BLaER1 treated with 17β-estradiol and CSF1 and Interleukin-3, amounts not matched to agents 10 nM and 100 nM (cell line): ENCODE results near the gene IFNB1.

ENCODE experiments used
- H3K27ac ChIP-seq, 11 experiments: shearing (Covaris generic); formaldehyde crosslinking; 2 replicates each; pipeline ENCODE4 v1.8.1; 2022
- H3K27me3 ChIP-seq, 11 experiments: shearing (Covaris generic); formaldehyde crosslinking; 2 replicates each; pipeline ENCODE4 v1.8.1; 2022
- H3K36me3 ChIP-seq, 11 experiments: shearing (Covaris generic); formaldehyde crosslinking; 2 replicates each; pipeline ENCODE4 v1.8.1; 2022
- H3K4me1 ChIP-seq, 10 experiments: shearing (Covaris generic); formaldehyde crosslinking; 2 replicates each; pipeline ENCODE4 v1.8.1; 2022
- H3K4me2 ChIP-seq, 11 experiments: shearing (Covaris generic); formaldehyde crosslinking; 2 replicates each; pipeline ENCODE4 v1.8.1; 2022
- H3K4me3 ChIP-seq, 10 experiments: shearing (Covaris generic); formaldehyde crosslinking; 2 replicates each; pipeline ENCODE4 v1.8.1; 2022
- H3K9ac ChIP-seq, 11 experiments: shearing (Covaris generic); formaldehyde crosslinking; 2 replicates each; pipeline ENCODE4 v1.8.1; 2022
- H3K9me3 ChIP-seq, 11 experiments: shearing (Covaris generic); formaldehyde crosslinking; replicated peaks in 1 of 11; 2 replicates each; pipeline ENCODE4 v1.8.1; 2022
- H4K20me1 ChIP-seq, 11 experiments: shearing (Covaris generic); formaldehyde crosslinking; 2 replicates each; pipeline ENCODE4 v1.8.1; 2022
- Cebpa-rat ChIP-seq, 11 experiments: shearing (Covaris generic); IDR thresholded peaks; 2 replicates each; pipeline ENCODE4 v1.8.1; 2022

The IFNB1 gene

GRCh38 chr9:21081999-21082398 is 4.3 kb upstream of the IFNB1 start:
- H3K36me3 ChIP-seq = peaks cover 0 to 5% (median 0%) of the 10 kb centered on the region in 11 experiments; a peak in 3 of 22 replicates
- H3K9ac ChIP-seq = peak overlapping the region in 9 of 11 experiments; percentile 22 to 60 (median 51); a peak in 13 of 22 replicates
- peaks cover 30 to 41% (median 38%) of the 10 kb centered on the region in 10 experiments for H3K4me1 ChIP-seq
- H3K27me3 ChIP-seq = 0 out of 22 replicates have a peak, but pooled peaks cover 0 to 2% (median 0%) of the 10 kb centered on the region in 11 experiments
- H3K9me3 ChIP-seq = peaks cover 7 to 44% (median 30%) of the 10 kb centered on the region in 11 experiments
- no peak for TF ChIP-seq Cebpa-rat (IDR thresholded peaks at IDR 0.05)
- peak overlapping the region; percentile 48 to 86 (median 74) for H3K4me2 ChIP-seq
- H3K27ac ChIP-seq = peak overlapping the region in 9 of 11 experiments; percentile 61 to 85 (median 82); a peak in 19 of 22 replicates
- H4K20me1 ChIP-seq = no peaks in the 10 kb centered on the region
- H3K4me3 ChIP-seq = peak overlapping the region in 7 of 10 experiments; percentile 0 to 42 (median 22); a peak in 8 of 20 replicates

GRCh38 chr9:21081451-21081850 is 3.7 kb upstream of the IFNB1 start:
- H3K4me3 ChIP-seq = peak overlapping the region in 5 of 10 experiments; percentile 0 to 42 (median 22); a peak in 3 of 20 replicates
- 0 out of 22 replicates have a peak, but pooled peaks cover 0 to 2% (median 0%) of the 10 kb centered on the region in 11 experiments for H3K27me3 ChIP-seq
- H3K4me1 ChIP-seq = peaks cover 30 to 41% (median 38%) of the 10 kb centered on the region in 10 experiments
- H4K20me1 ChIP-seq = no peaks in the 10 kb centered on the region
- peak overlapping the region; percentile 7 to 60 (median 45); a peak in 16 of 22 replicates for H3K9ac ChIP-seq
- H3K4me2 ChIP-seq = peak overlapping the region; percentile 48 to 86 (median 74)
- no peak for TF ChIP-seq Cebpa-rat (IDR thresholded peaks at IDR 0.05)
- H3K27ac ChIP-seq = peak overlapping the region in 9 of 11 experiments; percentile 61 to 85 (median 82); a peak in 20 of 22 replicates
- H3K9me3 ChIP-seq = peaks cover 1 to 38% (median 25%) of the 10 kb centered on the region in 11 experiments; a peak in 19 of 22 replicates
- H3K36me3 ChIP-seq = no peaks in the 10 kb centered on the region

- Histone ChIP-seq H3K4me3 (no peak overlapping the region; a peak in 1 of 20 replicates), H3K9ac (no peak overlapping the region), H3K27ac (peak overlapping the region in 3 of 11 experiments; percentile 83 to 85 (median 84); a peak in 5 of 22 replicates), H3K27me3 (0 out of 22 replicates have a peak, but pooled peaks cover 0 to 2% (median 0%) of the 10 kb centered on the region in 11 experiments), H3K36me3 (no peaks in the 10 kb centered on the region), H3K9me3 (peaks cover 0 to 32% (median 19%) of the 10 kb centered on the region in 11 experiments; a peak in 15 of 22 replicates), H3K4me1 (peaks cover 30 to 41% (median 38%) of the 10 kb centered on the region in 10 experiments), H3K4me2 (peak overlapping the region in 4 of 11 experiments; percentile 24 to 76 (median 54); a peak in 4 of 22 replicates), H4K20me1 (no peaks in the 10 kb centered on the region)
- TF ChIP-seq Cebpa-rat (IDR thresholded peaks at IDR 0.05) = no peak
Measured at GRCh38 chr9:21080793-21081192, 3.1 kb upstream of the IFNB1 start.

GRCh38 chr9:21078702-21079101 is 960 bp upstream of the IFNB1 start:
- H3K27me3 ChIP-seq = 0 out of 22 replicates have a peak, but pooled peaks cover 0 to 2% (median 0%) of the 10 kb centered on the region in 11 experiments
- H3K9me3 ChIP-seq = peaks cover 0 to 26% (median 17%) of the 10 kb centered on the region in 11 experiments; a peak in 13 of 22 replicates
- no peak overlapping the region for H3K27ac ChIP-seq
- peak overlapping the region in 1 of 11 experiments; percentile 33; a peak in 1 of 22 replicates for H3K4me2 ChIP-seq
- no peaks in the 10 kb centered on the region for H4K20me1 ChIP-seq
- H3K9ac ChIP-seq = no peak overlapping the region
- peaks cover 30 to 40% (median 36%) of the 10 kb centered on the region in 10 experiments for H3K4me1 ChIP-seq
- H3K4me3 ChIP-seq = no peak overlapping the region
- no peak for TF ChIP-seq Cebpa-rat (IDR thresholded peaks at IDR 0.05)
- H3K36me3 ChIP-seq = no peaks in the 10 kb centered on the region

GRCh38 chr9:21075484-21075883 is 2.3 kb downstream of the IFNB1 start:
- H3K27ac ChIP-seq = no peak overlapping the region
- H3K4me3 ChIP-seq = no peak overlapping the region
- H3K27me3 ChIP-seq = 0 out of 22 replicates have a peak, but pooled peaks cover 0 to 2% (median 0%) of the 10 kb centered on the region in 11 experiments
- no peaks in the 10 kb centered on the region for H4K20me1 ChIP-seq
- H3K4me1 ChIP-seq = peaks cover 3 to 17% (median 8%) of the 10 kb centered on the region in 10 experiments; a peak in 14 of 20 replicates
- H3K36me3 ChIP-seq = no peaks in the 10 kb centered on the region
- no peak overlapping the region for H3K4me2 ChIP-seq
- no peak for TF ChIP-seq Cebpa-rat (IDR thresholded peaks at IDR 0.05)
- no peak overlapping the region for H3K9ac ChIP-seq
- peaks cover 0 to 21% (median 15%) of the 10 kb centered on the region in 11 experiments; a peak in 13 of 22 replicates for H3K9me3 ChIP-seq

- Histone ChIP-seq H3K9ac (no peak overlapping the region), H3K36me3 (no peaks in the 10 kb centered on the region)
Measured at GRCh38 chr9:21070906-21071305, 6.8 kb downstream of the IFNB1 start.

GRCh38 chr9:21070171-21070571 is 7.6 kb downstream of the IFNB1 start:
- H3K4me3 ChIP-seq = no peak overlapping the region
- peaks cover 0 to 8% (median 2%) of the 10 kb centered on the region in 10 experiments; a peak in 5 of 20 replicates for H3K4me1 ChIP-seq
- peaks cover 0 to 4% (median 0%) of the 10 kb centered on the region in 11 experiments; a peak in 2 of 22 replicates for H3K9me3 ChIP-seq
- no peaks in the 10 kb centered on the region for H3K36me3 ChIP-seq
- peak overlapping the region in 5 of 11 experiments; percentile 1 to 36 (median 6); a peak in 3 of 22 replicates for H3K4me2 ChIP-seq
- no peaks in the 10 kb centered on the region for H4K20me1 ChIP-seq
- no peak overlapping the region for H3K9ac ChIP-seq
- no peaks in the 10 kb centered on the region for H3K27me3 ChIP-seq
- no peak overlapping the region for H3K27ac ChIP-seq
- no peak for TF ChIP-seq Cebpa-rat (IDR thresholded peaks at IDR 0.05)

More at GRCh38 chr9:21070906-21071305, 6.8 kb downstream of the IFNB1 start:
- no peak overlapping the region for H3K4me2 ChIP-seq
- H3K4me3 ChIP-seq = no peak overlapping the region
- no peaks in the 10 kb centered on the region for H4K20me1 ChIP-seq
- no peak overlapping the region for H3K27ac ChIP-seq
- peaks cover 0 to 8% (median 2%) of the 10 kb centered on the region in 10 experiments; a peak in 5 of 20 replicates for H3K4me1 ChIP-seq
- H3K9me3 ChIP-seq = peaks cover 0 to 4% (median 0%) of the 10 kb centered on the region in 11 experiments; a peak in 2 of 22 replicates
- no peak for TF ChIP-seq Cebpa-rat (IDR thresholded peaks at IDR 0.05)
- no peaks in the 10 kb centered on the region for H3K27me3 ChIP-seq

- Histone ChIP-seq H3K27ac (peak overlapping the region in 4 of 11 experiments; percentile 4 to 19 (median 10); a peak in 2 of 22 replicates), H3K4me2 (peak overlapping the region; percentile 20 to 63 (median 47); a peak in 19 of 22 replicates), H3K9me3 (peaks cover 0 to 9% (median 0%) of the 10 kb centered on the region in 11 experiments; a peak in 5 of 22 replicates), H3K4me1 (peaks cover 10 to 19% (median 15%) of the 10 kb centered on the region in 10 experiments; a peak in 19 of 20 replicates), H3K27me3 (no peaks in the 10 kb centered on the region), H3K9ac (no peak overlapping the region), H4K20me1 (no peaks in the 10 kb centered on the region), H3K36me3 (no peaks in the 10 kb centered on the region), H3K4me3 (no peak overlapping the region)
- no peak for TF ChIP-seq Cebpa-rat (IDR thresholded peaks at IDR 0.05)
Measured at GRCh38 chr9:21060919-21061561, 16.7 kb downstream of the IFNB1 start.

GRCh38 chr9:21056931-21057330 is 20.8 kb downstream of the IFNB1 start:
- Histone ChIP-seq H3K4me1 (peaks cover 10 to 19% (median 15%) of the 10 kb centered on the region in 10 experiments; a peak in 19 of 20 replicates), H4K20me1 (no peaks in the 10 kb centered on the region), H3K9ac (no peak overlapping the region), H3K4me3 (no peak overlapping the region), H3K27ac (no peak overlapping the region), H3K9me3 (peaks cover 0 to 9% (median 0%) of the 10 kb centered on the region in 11 experiments; a peak in 5 of 22 replicates), H3K4me2 (no peak overlapping the region), H3K27me3 (no peaks in the 10 kb centered on the region), H3K36me3 (no peaks in the 10 kb centered on the region)
- no peak for TF ChIP-seq Cebpa-rat (IDR thresholded peaks at IDR 0.05)
